ENCODE results near the gene KAZN.

Gene KAZN

GRCh38 chr1:14590411-14591180, 7.9 kb upstream of the KAZN start:
- DNase-seq = no peak

- DNase-seq = no peak
Measured at GRCh38 chr1:14591600-14591999, 6.9 kb upstream of the KAZN start.

GRCh38 chr1:14592004-14592631, 6.4 kb upstream of the KAZN start:
- DNase-seq = no peak

- DNase-seq = no peak
Measured at GRCh38 chr1:14593302-14593701, 5.2 kb upstream of the KAZN start.

- DNase-seq = no peak
Measured at GRCh38 chr1:14594045-14594444, 4.4 kb upstream of the KAZN start.

- no peak for DNase-seq
Measured at GRCh38 chr1:14596591-14596990, 1.9 kb upstream of the KAZN start.

GRCh38 chr1:14597343-14598006, 1.0 kb upstream of the KAZN start:
- no peak for DNase-seq

- DNase-seq = no peak
Measured at GRCh38 chr1:14598007-14598497, 433 bp upstream of the KAZN start.

GRCh38 chr1:14599183-14599791, 802 bp downstream of the KAZN start:
- no peak for DNase-seq

- no peak for DNase-seq
Measured at GRCh38 chr1:14599800-14600199, 1.3 kb downstream of the KAZN start.

GRCh38 chr1:14600405-14601112, 2.1 kb downstream of the KAZN start:
- DNase-seq = no peak

GRCh38 chr1:14602136-14602535, 3.7 kb downstream of the KAZN start:
- DNase-seq = no peak

- no peak for DNase-seq
Measured at GRCh38 chr1:14603645-14604044, 5.2 kb downstream of the KAZN start.

GRCh38 chr1:14604414-14604813, 5.9 kb downstream of the KAZN start:
- no peak for DNase-seq

- DNase-seq = no peak
Measured at GRCh38 chr1:14605945-14606344, 7.5 kb downstream of the KAZN start.

GRCh38 chr1:14606632-14607031, 8.1 kb downstream of the KAZN start:
- DNase-seq = no peak

GRCh38 chr1:14607295-14607694, 8.8 kb downstream of the KAZN start:
- no peak for DNase-seq

GRCh38 chr1:14608308-14608707, 9.8 kb downstream of the KAZN start:
- no peak for DNase-seq

GRCh38 chr1:14610761-14611160, 12.3 kb downstream of the KAZN start:
- DNase-seq = no peak

GRCh38 chr1:14611792-14612191, 13.3 kb downstream of the KAZN start:
- no peak for DNase-seq

- DNase-seq = no peak
Measured at GRCh38 chr1:14612256-14612655, 13.8 kb downstream of the KAZN start.

- DNase-seq = no peak
Measured at GRCh38 chr1:14613926-14614325, 15.4 kb downstream of the KAZN start.

- DNase-seq = no peak
Measured at GRCh38 chr1:14614341-14614740, 15.9 kb downstream of the KAZN start.

Data from activated gamma-delta T cell treated with Interleukin-2 at 50 U/mL for 16 hours (primary cell).